ENCODE data around the gene ASGR1. TPM values are rescaled to one million over a fixed set of nuclear protein-coding genes. Genes with fewer than 3 reads are reported as not detected.
A peak's percentile ranks its signal among the peaks of the same experiment; 100 is the strongest.

ASGR1 gene
- total RNA-seq, 4 donors from 2014 or later: 0.77 to 3.2 (median 1.8) TPM; not detected in 1

DNA sequence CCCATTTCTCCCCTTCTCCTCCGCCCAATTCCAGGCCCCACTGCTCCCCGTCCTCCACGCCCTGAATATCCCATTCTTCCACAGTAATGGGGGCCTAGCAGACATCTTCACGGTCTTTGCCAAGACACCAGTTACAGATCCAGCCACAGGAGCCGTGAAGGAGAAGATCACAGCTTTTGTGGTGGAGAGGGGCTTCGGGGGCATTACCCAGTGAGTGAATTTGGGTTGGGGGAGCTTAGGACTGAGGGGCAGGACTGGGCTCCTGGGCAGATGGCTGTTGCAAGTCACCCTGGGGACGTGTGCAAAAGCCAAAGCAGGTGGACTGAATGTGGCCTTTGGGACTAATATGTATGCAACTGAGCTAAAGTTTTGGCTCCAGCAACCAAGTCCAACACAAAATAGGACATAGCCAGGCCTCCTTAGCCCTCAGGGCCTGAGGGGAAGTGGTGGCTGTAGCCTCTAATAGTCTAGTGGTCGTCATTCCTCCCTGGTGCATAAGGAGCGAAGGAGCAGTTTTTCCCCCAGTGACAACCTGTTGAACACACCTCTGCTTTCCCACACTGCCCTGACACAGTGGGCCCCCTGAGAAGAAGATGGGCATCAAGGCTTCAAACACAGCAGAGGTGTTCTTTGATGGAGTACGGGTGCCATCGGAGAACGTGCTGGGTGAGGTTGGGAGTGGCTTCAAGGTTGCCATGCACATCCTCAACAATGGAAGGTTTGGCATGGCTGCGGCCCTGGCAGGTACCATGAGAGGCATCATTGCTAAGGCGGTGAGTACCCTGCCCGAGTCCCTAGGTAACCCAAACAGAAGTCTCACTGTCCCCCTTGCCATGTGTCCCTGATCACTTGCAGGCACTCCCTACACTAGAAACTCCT, 43.2 kb upstream of the ASGR1 start:
- H3K27ac ChIP-seq: no peak overlapping the region
- H3K9me3 ChIP-seq: no peaks in the 10 kb centered on the region
- no peak overlapping the region for H3K4me3 ChIP-seq
- no peaks in the 10 kb centered on the region for H3K36me3 ChIP-seq
- no peaks in the 10 kb centered on the region for H3K27me3 ChIP-seq
- TF ChIP-seq POLR2A (IDR thresholded peaks at IDR 0.05): no peak
- TF ChIP-seq, protein P1, sequence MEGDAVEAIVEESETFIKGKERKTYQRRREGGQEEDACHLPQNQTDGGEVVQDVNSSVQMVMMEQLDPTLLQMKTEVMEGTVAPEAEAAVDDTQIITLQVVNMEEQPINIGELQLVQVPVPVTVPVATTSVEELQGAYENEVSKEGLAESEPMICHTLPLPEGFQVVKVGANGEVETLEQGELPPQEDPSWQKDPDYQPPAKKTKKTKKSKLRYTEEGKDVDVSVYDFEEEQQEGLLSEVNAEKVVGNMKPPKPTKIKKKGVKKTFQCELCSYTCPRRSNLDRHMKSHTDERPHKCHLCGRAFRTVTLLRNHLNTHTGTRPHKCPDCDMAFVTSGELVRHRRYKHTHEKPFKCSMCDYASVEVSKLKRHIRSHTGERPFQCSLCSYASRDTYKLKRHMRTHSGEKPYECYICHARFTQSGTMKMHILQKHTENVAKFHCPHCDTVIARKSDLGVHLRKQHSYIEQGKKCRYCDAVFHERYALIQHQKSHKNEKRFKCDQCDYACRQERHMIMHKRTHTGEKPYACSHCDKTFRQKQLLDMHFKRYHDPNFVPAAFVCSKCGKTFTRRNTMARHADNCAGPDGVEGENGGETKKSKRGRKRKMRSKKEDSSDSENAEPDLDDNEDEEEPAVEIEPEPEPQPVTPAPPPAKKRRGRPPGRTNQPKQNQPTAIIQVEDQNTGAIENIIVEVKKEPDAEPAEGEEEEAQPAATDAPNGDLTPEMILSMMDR (IDR thresholded peaks at IDR 0.05): no peak
- intact Hi-C loops (cut with DNase I; ENCODE audit: low total_unique reads): no loop called here
- peak in 1 of 2 donors; percentile 25 for DNase-seq
- peaks cover 0 to 5% of the 10 kb centered on the region in 2 donors for H3K4me1 ChIP-seq

DNA sequence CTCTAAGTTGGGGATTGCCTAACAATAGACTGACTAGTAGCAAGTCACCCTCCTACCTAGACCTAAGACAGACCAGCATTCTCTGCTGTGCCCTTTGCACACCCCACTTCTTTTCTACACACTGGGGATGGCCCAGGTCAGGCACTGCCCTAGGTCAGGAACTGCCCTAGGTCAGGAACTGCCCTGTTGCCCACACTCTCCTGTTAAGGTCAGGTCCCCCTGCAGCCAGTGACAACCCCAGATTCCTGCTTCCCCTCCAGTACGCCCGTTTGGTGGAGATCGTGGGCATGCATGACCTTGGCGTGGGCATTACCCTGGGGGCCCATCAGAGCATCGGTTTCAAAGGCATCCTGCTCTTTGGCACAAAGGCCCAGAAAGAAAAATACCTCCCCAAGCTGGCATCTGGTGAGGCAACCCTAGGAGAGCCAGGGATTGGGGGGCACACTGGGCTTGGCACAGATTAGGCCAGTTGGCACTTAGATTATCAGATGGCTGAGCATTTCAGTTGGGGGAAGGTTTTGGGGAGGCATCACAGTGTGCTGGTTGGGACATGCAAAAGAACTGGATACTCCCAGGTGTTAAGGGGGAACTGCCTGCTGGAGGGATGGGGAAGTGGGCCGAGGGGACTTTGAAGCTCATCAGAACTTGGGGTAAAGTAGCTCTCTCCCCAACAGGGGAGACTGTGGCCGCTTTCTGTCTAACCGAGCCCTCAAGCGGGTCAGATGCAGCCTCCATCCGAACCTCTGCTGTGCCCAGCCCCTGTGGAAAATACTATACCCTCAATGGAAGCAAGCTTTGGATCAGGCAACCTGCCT, 42.3 kb upstream of the ASGR1 start:
- H3K27me3 ChIP-seq: no peaks in the 10 kb centered on the region
- peak overlapping the region; percentile 92 to 97 for H3K27ac ChIP-seq
- intact Hi-C loops (cut with DNase I; ENCODE audit: low total_unique reads): no loop called here
- H3K4me1 ChIP-seq: peaks cover 0 to 5% of the 10 kb centered on the region in 2 donors
- H3K36me3 ChIP-seq: no peaks in the 10 kb centered on the region
- TF ChIP-seq, protein P1 (IDR thresholded peaks at IDR 0.05): no peak
- no peak for TF ChIP-seq POLR2A (IDR thresholded peaks at IDR 0.05)
- H3K9me3 ChIP-seq: no peaks in the 10 kb centered on the region
- H3K4me3 ChIP-seq: no peak overlapping the region
- peak in 1 of 2 donors; percentile 18 for DNase-seq

DNA sequence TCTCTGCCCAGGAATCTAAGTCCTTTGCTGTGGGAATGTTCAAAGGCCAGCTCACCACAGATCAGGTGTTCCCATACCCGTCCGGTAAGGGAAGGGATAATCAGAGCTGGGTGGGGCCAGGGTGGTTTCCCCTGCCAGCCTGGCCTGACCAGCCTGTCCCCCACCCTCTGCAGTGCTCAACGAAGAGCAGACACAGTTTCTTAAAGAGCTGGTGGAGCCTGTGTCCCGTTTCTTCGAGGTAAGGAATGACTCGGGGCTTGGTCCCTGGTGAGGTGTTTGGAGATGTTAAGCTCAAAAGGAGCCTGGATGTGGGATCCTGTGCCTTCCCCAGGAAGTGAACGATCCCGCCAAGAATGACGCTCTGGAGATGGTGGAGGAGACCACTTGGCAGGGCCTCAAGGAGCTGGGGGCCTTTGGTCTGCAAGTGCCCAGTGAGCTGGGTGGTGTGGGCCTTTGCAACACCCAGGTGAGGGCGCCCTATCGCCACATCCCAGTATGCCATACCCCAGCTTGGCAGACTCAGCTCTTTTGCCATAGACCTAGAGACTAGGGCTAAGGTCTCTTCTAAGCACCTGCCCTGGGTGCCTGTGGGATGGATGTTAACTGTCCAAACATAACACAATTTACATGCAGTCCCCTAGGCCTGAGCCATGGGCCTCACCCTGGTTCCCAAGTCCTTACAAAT, 41.6 kb upstream of the ASGR1 start:
- peak in 1 of 2 donors; percentile 52 for DNase-seq
- H3K27me3 ChIP-seq: no peaks in the 10 kb centered on the region
- TF ChIP-seq, protein P1 (IDR thresholded peaks at IDR 0.05): peak in 3 of 4 experiments; percentile 24 to 34 (median 24)
- TF ChIP-seq POLR2A (IDR thresholded peaks at IDR 0.05): no peak
- peak overlapping the region; percentile 92 to 97 for H3K27ac ChIP-seq
- no peaks in the 10 kb centered on the region for H3K9me3 ChIP-seq
- peaks cover 0 to 11% of the 10 kb centered on the region in 2 donors for H3K4me1 ChIP-seq
- intact Hi-C loops (cut with DNase I; ENCODE audit: low total_unique reads): no loop called here
- no peaks in the 10 kb centered on the region for H3K36me3 ChIP-seq
- H3K4me3 ChIP-seq: peak overlapping the region; percentile 67 to 91

DNA sequence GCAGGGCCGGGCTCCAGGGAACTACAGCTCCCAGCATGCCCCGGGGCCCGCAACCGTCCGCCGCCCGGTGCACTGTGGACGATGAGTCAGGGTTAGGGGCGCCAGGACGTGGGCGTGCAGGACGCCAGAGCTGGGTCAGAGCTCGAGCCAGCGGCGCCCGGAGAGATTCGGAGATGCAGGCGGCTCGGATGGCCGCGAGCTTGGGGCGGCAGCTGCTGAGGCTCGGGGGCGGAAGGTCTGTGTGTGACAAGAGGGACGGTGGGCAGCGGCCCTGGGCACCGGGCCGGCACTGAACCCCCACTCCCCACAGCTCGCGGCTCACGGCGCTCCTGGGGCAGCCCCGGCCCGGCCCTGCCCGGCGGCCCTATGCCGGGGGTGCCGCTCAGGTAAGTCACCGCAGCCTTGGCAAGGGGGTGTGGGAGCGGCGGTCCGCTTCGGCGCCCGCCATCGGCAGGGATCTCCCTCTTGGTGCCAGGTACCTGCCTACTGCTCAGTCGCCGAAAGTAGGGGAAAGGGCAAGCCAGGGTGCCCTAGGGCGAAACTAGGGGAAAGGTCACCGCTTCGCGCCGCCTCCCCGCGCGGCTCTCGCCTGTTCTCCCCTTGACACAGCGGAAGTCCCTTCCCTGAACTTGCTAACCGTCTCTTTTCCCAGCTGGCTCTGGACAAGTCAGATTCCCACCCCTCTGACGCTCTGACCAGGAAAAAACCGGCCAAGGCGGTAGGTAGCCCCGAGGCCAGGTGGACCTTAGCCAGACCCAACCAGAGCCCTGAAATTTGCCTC, 40.8 kb upstream of the ASGR1 start, which contains the start of the genes ACADVL and DLG4:
Gene ACADVL (plus strand): TSS at position 127 of the 781 bp plus-strand sequence. CDS start 47 bp downstream, at position 174.
Gene DLG4 (minus strand): TSS at position 25 of the 781 bp plus-strand sequence.
- H3K27me3 ChIP-seq: no peaks in the 10 kb centered on the region
- H3K4me1 ChIP-seq: peaks cover 0 to 18% of the 10 kb centered on the region in 2 donors
- TF ChIP-seq POLR2A (IDR thresholded peaks at IDR 0.05): peak; percentile 82 to 94
- TF ChIP-seq, protein P1 (IDR thresholded peaks at IDR 0.05): no peak
- H3K36me3 ChIP-seq: no peaks in the 10 kb centered on the region
- peak within 1 kb of the TSS; percentile 67 to 91 for H3K4me3 ChIP-seq
- H3K9me3 ChIP-seq: no peaks in the 10 kb centered on the region
- intact Hi-C loops (cut with DNase I; ENCODE audit: low total_unique reads): no loop called here
- peak within 1 kb of the TSS; percentile 92 to 97 for H3K27ac ChIP-seq
- DNase-seq: peak; percentile 95 to 96

All from uterus (tissue), 4 donors.